GM12875 (cell line): ENCODE measurements around the gene SCN11A.
A peak's percentile ranks its signal among the peaks of the same experiment; 100 is the strongest.

Source experiments
- H3K4me3 ChIP-seq: one replicate; pipeline ENCODE4 v1.5.1; 2011; ENCODE audit warnings: low read depth, low read length, control low read depth
- CTCF ChIP-seq: IDR thresholded peaks from 2 replicates; pipeline ENCODE4 v1.5.1; 2011; ENCODE audit warnings: low read depth, mild to moderate bottlenecking, control low read depth, inconsistent platforms, low read length, moderate library complexity, borderline replicate concordance; ENCODE audit not compliant: insufficient read depth

The SCN11A gene

GRCh38 chr3:39088456-39088855 is 36.7 kb upstream of the SCN11A start:
- H3K4me3 ChIP-seq: no peak overlapping the region
- TF ChIP-seq CTCF: no peak

- H3K4me3 ChIP-seq: no peak overlapping the region
- TF ChIP-seq CTCF: peak; percentile 23; the same call in 1 of the 2 replicates
Measured at GRCh38 chr3:39086144-39086543, 34.4 kb upstream of the SCN11A start.

DNA sequence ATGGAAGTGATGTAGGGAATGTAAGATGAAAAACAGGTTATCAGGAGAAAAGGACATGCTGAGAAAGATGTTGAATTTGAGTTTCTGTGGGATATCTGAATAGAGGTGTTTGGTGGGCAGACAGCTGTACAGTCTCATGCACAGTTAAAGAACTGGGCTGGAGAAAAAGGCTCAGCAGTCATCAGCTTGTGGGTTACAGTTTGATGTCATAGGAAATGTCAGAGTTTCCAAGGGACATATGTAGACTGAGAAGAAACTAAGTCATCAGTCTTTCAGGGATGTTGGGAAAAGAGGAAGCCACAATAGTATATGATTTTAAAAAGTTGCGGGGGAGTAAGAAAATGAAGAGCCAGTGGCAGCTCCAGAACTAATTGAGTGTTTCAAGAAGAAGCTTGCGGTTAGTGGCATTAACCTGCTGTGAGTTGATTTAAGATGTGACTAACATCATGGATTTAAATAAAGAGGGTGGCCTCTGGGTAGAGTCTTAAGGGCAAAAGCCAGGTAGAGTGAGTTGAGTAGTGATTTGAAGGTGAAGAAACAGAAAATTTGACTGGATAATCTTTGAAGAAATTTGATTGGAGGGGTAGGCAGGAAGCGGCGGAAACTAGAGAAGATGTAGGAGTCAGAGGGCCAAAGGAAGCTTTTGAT is 31.0 kb upstream of the SCN11A start:
- no peak overlapping the region for H3K4me3 ChIP-seq
- no peak for TF ChIP-seq CTCF

DNA sequence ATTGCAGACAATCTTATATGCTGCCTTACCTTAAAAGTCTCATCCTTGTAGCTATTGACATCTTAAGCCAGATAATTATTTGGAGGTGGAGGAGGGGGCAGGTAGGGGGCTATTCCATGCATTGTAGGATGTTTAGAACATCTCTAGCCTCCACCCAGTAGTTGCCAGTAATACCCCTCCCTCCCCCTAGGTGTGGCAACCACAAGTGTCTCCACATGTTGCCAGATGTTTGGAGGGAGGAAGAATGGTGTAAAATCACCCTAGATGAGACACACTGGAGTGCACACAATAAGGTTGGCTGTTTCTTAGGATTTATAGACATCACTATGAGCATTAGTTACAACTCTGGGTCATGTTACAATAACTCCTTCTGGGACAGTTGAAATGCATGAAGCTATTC is 28.3 kb upstream of the SCN11A start:
- no peak for TF ChIP-seq CTCF
- no peak overlapping the region for H3K4me3 ChIP-seq

GRCh38 chr3:39079530-39079929 is 27.8 kb upstream of the SCN11A start:
- no peak for TF ChIP-seq CTCF
- no peak overlapping the region for H3K4me3 ChIP-seq

DNA sequence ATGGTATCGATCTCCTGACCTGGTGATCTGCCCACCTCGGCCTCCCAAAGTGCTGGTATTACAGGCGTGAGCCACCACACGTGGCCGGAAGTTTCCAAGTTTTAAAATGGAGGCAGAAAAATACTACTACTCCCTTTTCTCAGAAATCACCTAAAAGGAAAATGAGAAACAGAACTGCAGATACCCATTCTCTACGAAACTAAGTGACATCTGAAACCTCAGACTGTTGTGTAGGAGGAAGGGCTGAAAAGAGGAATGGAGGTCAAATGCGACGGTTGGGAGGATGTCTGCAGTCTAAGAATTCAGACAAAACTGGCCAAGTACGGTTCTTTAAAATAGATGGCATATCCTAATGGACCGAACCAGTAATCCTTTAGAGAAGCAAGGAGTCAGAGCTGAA is 24.2 kb upstream of the SCN11A start:
- TF ChIP-seq CTCF: no peak
- H3K4me3 ChIP-seq: no peak overlapping the region

- no peak overlapping the region for H3K4me3 ChIP-seq
- TF ChIP-seq CTCF: no peak
Measured at GRCh38 chr3:39068556-39068955, 16.8 kb upstream of the SCN11A start.
